IMR-90 (cell line): ENCODE data around the gene CYB5RL.

ENCODE experiments used
- BHLHE40 ChIP-seq: fragments of 150-350 bp; IDR thresholded peaks from 2 replicates; pipeline ENCODE4 v1.6.1; 2016; ENCODE audit warnings: mild to moderate bottlenecking, low read depth, low read length
- CHD1 ChIP-seq: IDR thresholded peaks from 2 replicates; pipeline ENCODE4 v1.6.1; 2012; ENCODE audit warnings: low read depth, low read length, improper control_type of control experiment
- POLR2A ChIP-seq: IDR thresholded peaks from 2 replicates; pipeline ENCODE4 v1.6.1; 2012; ENCODE audit warnings: mild to moderate bottlenecking, low read depth, low read length
- RFX5 ChIP-seq: IDR thresholded peaks from 2 replicates; pipeline ENCODE4 v1.8.0; 2012; ENCODE audit warnings: low read depth, mild to moderate bottlenecking, low read length, moderate library complexity
- TF ChIP-seq, protein P1 (sequence below): conservative IDR thresholded peaks from 2 replicates; pipeline ENCODE4 v1.5.1; 2012; ENCODE audit warnings: mild to moderate bottlenecking, low read depth, low read length, improper control_type of control experiment

DNA sequence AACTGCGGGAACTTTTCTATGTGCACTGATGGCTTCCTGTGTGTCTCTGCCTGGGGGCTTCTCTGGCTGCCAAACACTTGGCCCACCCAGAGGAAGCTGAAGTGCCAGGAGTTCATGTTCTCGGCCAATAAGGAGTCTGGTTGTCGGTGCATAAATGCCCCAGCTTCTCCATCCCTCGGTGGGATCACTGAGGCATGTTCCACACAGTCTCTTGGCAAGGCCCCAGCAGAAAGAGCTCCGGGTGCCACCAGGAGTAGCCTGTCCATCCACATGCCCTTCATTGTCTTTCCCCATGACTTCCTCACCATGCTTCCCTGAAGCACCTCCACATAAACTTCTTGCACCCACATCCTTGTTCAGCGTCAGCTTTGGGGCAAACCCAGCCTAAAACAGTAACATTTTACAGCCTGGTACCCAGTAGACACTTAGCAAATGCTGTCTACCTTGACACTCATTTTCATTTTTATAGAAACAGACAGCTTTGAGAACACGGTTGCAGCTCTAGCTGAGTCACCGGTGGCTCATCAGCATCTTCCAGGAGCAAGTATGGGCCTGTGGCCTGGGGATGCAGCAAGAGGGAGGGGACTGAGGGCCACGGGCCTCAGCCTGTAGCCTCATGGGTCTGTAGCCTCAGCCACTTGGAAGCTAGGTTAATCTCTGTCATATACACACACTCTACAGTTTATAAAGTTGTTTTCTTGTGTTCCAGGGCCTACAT, 32.2 kb downstream of the CYB5RL start:
- TF ChIP-seq RFX5 = no peak
- TF ChIP-seq, protein P1, sequence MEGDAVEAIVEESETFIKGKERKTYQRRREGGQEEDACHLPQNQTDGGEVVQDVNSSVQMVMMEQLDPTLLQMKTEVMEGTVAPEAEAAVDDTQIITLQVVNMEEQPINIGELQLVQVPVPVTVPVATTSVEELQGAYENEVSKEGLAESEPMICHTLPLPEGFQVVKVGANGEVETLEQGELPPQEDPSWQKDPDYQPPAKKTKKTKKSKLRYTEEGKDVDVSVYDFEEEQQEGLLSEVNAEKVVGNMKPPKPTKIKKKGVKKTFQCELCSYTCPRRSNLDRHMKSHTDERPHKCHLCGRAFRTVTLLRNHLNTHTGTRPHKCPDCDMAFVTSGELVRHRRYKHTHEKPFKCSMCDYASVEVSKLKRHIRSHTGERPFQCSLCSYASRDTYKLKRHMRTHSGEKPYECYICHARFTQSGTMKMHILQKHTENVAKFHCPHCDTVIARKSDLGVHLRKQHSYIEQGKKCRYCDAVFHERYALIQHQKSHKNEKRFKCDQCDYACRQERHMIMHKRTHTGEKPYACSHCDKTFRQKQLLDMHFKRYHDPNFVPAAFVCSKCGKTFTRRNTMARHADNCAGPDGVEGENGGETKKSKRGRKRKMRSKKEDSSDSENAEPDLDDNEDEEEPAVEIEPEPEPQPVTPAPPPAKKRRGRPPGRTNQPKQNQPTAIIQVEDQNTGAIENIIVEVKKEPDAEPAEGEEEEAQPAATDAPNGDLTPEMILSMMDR = no peak
- no peak for TF ChIP-seq CHD1
- no peak for TF ChIP-seq BHLHE40
- no peak for TF ChIP-seq POLR2A
